GM23338 (cell line): ENCODE results near the gene NLRP9. TPM values are rescaled to one million over a fixed set of nuclear protein-coding genes. Genes with fewer than 3 reads are reported as not detected.

Experiments
- ZNF462 ChIP-seq: fragments of 250-450 bp; sonication (Bioruptor Pico); IDR thresholded peaks from 2 replicates; pipeline ENCODE4 v1.5.0; 2020; ENCODE audit warnings: mild to moderate bottlenecking, moderate library complexity
- polyA plus RNA-seq: library from polyadenylated mRNA; unstranded; fragments of >200 nt; fragmentation: Nextera tagmentation; extraction: Ambion mirVana; gene quantifications from 2 replicates; pipeline ENCODE4 v1.2.1, GENCODE V29; 2016
- small RNA-seq: library from RNA; depleted of rRNA; stranded (forward); fragments of <200 nt; gene quantifications from one replicate; pipeline ENCODE3, GENCODE V24; 2014; ENCODE audit warnings: low replicate concordance
- total RNA-seq: library from RNA; depleted of rRNA; stranded (reverse); fragments of >200 nt; shearing (Covaris generic); gene quantifications from 2 replicates; pipeline ENCODE4 v1.2.3, GENCODE V29; 2014; rRNA removed

NLRP9 gene
- total and polyA plus RNA-seq, 2 experiments from 2014 or later = not detected

- TF ChIP-seq ZNF462 (CRISPR knock-in tag) = no peak
These were observed 79.2 kb downstream of the NLRP9 start (continued) for GRCh38 chr19:55658846-55659459.

Small RNA genes within 50 kb of the gene (small RNA-seq; reads per million reads assigned to genes)
- not detected for gene AC010525.2

Other genes starting within 250 kb of the NLRP9 start
- gene SSC5D, start 250.0 kb downstream of the NLRP9 start, total RNA-seq = 0.69 and 1.2 TPM in 2 replicates
- gene SSC5D, start 250.0 kb downstream of the NLRP9 start, polyA plus RNA-seq = 0.14 and 0.23 TPM in 2 replicates
- 2.0 and 3.5 TPM in 2 replicates for gene SBK2, start 201.3 kb downstream of the NLRP9 start, total RNA-seq
- 0.82 and 1.1 TPM in 2 replicates for gene SBK2, start 201.3 kb downstream of the NLRP9 start, polyA plus RNA-seq
- gene SBK3, start 192.9 kb downstream of the NLRP9 start, total RNA-seq = 0.23 and 0.94 TPM in 2 replicates
- 0.27 and 0.80 TPM in 2 replicates for gene SBK3, start 192.9 kb downstream of the NLRP9 start, polyA plus RNA-seq
- 8.4 and 12.2 TPM in 2 replicates for gene ZNF579, start 157.6 kb downstream of the NLRP9 start, total RNA-seq
- gene ZNF579, start 157.6 kb downstream of the NLRP9 start, polyA plus RNA-seq = 7.3 and 8.6 TPM in 2 replicates
- 10.1 and 12.6 TPM in 2 replicates for gene FIZ1, start 138.9 kb downstream of the NLRP9 start, total RNA-seq
- gene FIZ1, start 138.9 kb downstream of the NLRP9 start, polyA plus RNA-seq = 5.3 and 5.4 TPM in 2 replicates
- 8.3 and 16.5 TPM in 2 replicates for gene ZNF524, start 138.1 kb downstream of the NLRP9 start, total RNA-seq
- gene ZNF524, start 138.1 kb downstream of the NLRP9 start, polyA plus RNA-seq = 5.7 and 6.0 TPM in 2 replicates
- 10.3 and 12.1 TPM in 2 replicates for gene ZNF865, start 132.8 kb downstream of the NLRP9 start, total RNA-seq
- 2.2 and 2.4 TPM in 2 replicates for gene ZNF865, start 132.8 kb downstream of the NLRP9 start, polyA plus RNA-seq
- gene ZNF784, start 113.8 kb downstream of the NLRP9 start, total RNA-seq = 5.6 and 6.7 TPM in 2 replicates
- gene ZNF784, start 113.8 kb downstream of the NLRP9 start, polyA plus RNA-seq = 1.5 and 1.6 TPM in 2 replicates
- gene ZNF580, start 97.4 kb downstream of the NLRP9 start, total RNA-seq = 10.9 and 18.7 TPM in 2 replicates
- gene ZNF580, start 97.4 kb downstream of the NLRP9 start, polyA plus RNA-seq = 23.6 and 23.9 TPM in 2 replicates
- gene ZNF581, start 94.8 kb downstream of the NLRP9 start, total RNA-seq = 67.2 and 87.6 TPM in 2 replicates
- gene ZNF581, start 94.8 kb downstream of the NLRP9 start, polyA plus RNA-seq = 48.5 and 50.7 TPM in 2 replicates
- gene CCDC106, start 90.2 kb downstream of the NLRP9 start, total RNA-seq = 8.2 and 12.0 TPM in 2 replicates
- 17.6 and 19.9 TPM in 2 replicates for gene CCDC106, start 90.2 kb downstream of the NLRP9 start, polyA plus RNA-seq
- 233 and 234 TPM in 2 replicates for gene U2AF2, start 83.4 kb downstream of the NLRP9 start, total RNA-seq
- 73.1 and 75.2 TPM in 2 replicates for gene U2AF2, start 83.4 kb downstream of the NLRP9 start, polyA plus RNA-seq
- 208 and 223 TPM in 2 replicates for gene EPN1, start 63.2 kb downstream of the NLRP9 start, total RNA-seq
- gene EPN1, start 63.2 kb downstream of the NLRP9 start, polyA plus RNA-seq = 47.1 and 48.9 TPM in 2 replicates
- gene RFPL4A, start 20.7 kb upstream of the NLRP9 start, total RNA-seq = not detected in 2 replicates
- gene RFPL4A, start 20.7 kb upstream of the NLRP9 start, polyA plus RNA-seq = not detected in 2 replicates
- gene RFPL4AL1, start 30.7 kb upstream of the NLRP9 start, total RNA-seq = not detected in 2 replicates
- gene RFPL4AL1, start 30.7 kb upstream of the NLRP9 start, polyA plus RNA-seq = not detected in 2 replicates
- not detected in 2 replicates for gene NLRP11, start 93.6 kb upstream of the NLRP9 start, total RNA-seq
- not detected in 2 replicates for gene NLRP11, start 93.6 kb upstream of the NLRP9 start, polyA plus RNA-seq
- 0.19 TPM in 1 of 2 replicates, not detected in the other for gene NLRP4, start 98.1 kb upstream of the NLRP9 start, total RNA-seq
- not detected in 2 replicates for gene NLRP4, start 98.1 kb upstream of the NLRP9 start, polyA plus RNA-seq
- not detected in 2 replicates for gene NLRP13, start 193.9 kb upstream of the NLRP9 start, total RNA-seq
- gene NLRP13, start 193.9 kb upstream of the NLRP9 start, polyA plus RNA-seq = not detected in 2 replicates
- gene NLRP8, start 209.4 kb upstream of the NLRP9 start, total RNA-seq = not detected in 2 replicates
- gene NLRP8, start 209.4 kb upstream of the NLRP9 start, polyA plus RNA-seq = not detected in 2 replicates
- gene NLRP5, start 248.4 kb upstream of the NLRP9 start, total RNA-seq = not detected in 2 replicates
- gene NLRP5, start 248.4 kb upstream of the NLRP9 start, polyA plus RNA-seq = not detected in 2 replicates